ENCODE results near the gene C20orf96. TPM values are rescaled to one million over a fixed set of nuclear protein-coding genes. Genes with fewer than 3 reads are reported as not detected.

The C20orf96 gene
- total and polyA plus RNA-seq, 2 of the 4 experiments (the other 2 are of a cell fraction): 2.0 to 9.8 TPM

GRCh38 chr20:278607-279571, 11.7 kb downstream of the C20orf96 start:
- Histone ChIP-seq H2AK9ac (replicated peaks; ENCODE audit: low read depth, low read length, poor library complexity) (no peak overlapping the region), H4K5ac (ENCODE audit: low read depth, low read length) (no peak overlapping the region), H3K9me3 (ENCODE audit: control insufficient read depth, insufficient read depth, low read length) (no peaks in the 10 kb centered on the region), H2BK120ac (ENCODE audit: low read depth, low read length) (no peak overlapping the region), H2AK5ac (ENCODE audit: low read depth, low read length) (no peak overlapping the region), H3K27ac (ENCODE audit: insufficient read depth, low read length) (no peak overlapping the region), H3K9ac (ENCODE audit: low read depth, low read length) (no peak overlapping the region), H4K20me1 (ENCODE audit: insufficient read depth, low read length) (no peaks in the 10 kb centered on the region), H2BK15ac (ENCODE audit: low read depth, low read length) (no peak overlapping the region), H2AFZ (replicated peaks; ENCODE audit: low read length, poor library complexity) (no peak overlapping the region), H3K23ac (ENCODE audit: low read depth, low read length) (no peak overlapping the region), H3K4ac (ENCODE audit: low read depth, low read length) (no peak overlapping the region), H3K56ac (ENCODE audit: extremely low read depth, insufficient read depth, low read length) (no peak overlapping the region), H3K4me1 (ENCODE audit: control insufficient read depth, insufficient read depth, low read length) (no peaks in the 10 kb centered on the region), H4K91ac (ENCODE audit: insufficient read depth, low read depth, low read length) (no peak overlapping the region), H3K36me3 (ENCODE audit: control insufficient read depth, insufficient read depth, low read length) (peaks cover 40% of the 10 kb centered on the region), H2BK20ac (ENCODE audit: low read depth, low read length) (no peak overlapping the region), H3K14ac (replicated peaks; ENCODE audit: low read depth, low read length) (no peak overlapping the region), H3K79me1 (ENCODE audit: low read depth in 1 of 2, low read length in 2 of 2) (no peaks in the 10 kb centered on the region), H3K4me3 (ENCODE audit: insufficient read depth, low read depth, low read length) (no peak overlapping the region), H3K9me1 (ENCODE audit: insufficient read depth, low read length) (no peaks in the 10 kb centered on the region), H4K8ac (ENCODE audit: low read depth in 2 of 2, low read length in 2 of 2) (no peak overlapping the region), H3K18ac (ENCODE audit: low read depth, low read length) (no peak overlapping the region), H3K27me3 (ENCODE audit: control insufficient read depth, insufficient read depth, low read length) (no peaks in the 10 kb centered on the region), H3K4me2 (ENCODE audit: low read depth, low read length) (no peak overlapping the region), H2BK5ac (ENCODE audit: low read depth, low read length, poor library complexity, severe bottlenecking) (no peak overlapping the region)
- BruUV-seq (replicated peaks): no TSS peak
- no peak for DNase-seq
- ATAC-seq (ENCODE audit: low read depth): no peak
- ChIA-PET POLR2A (ENCODE audit: unreplicated experiment) (no interaction called here), CTCF (no interaction called here)
- dilution Hi-C loops (cut with HindIII; ENCODE audit: low sequenced_read_pairs, unreplicated experiment): no loop called here
- intact Hi-C loops (cut with micrococcal nuclease): no loop called here
- in situ Hi-C loops (cut with MboI; ENCODE audit: low sequenced_read_pairs): no loop called here
- 84% methylated on average over 27 of the region's 88 CpGs; no CpG with 5 or more reads in 1 of the 2 experiments for WGBS, 2 experiments (ENCODE audit: extremely low coverage in 2 of 2, insufficient read length in 1 of 2)
- TF ChIP-seq NFE2L2 (IDR thresholded peaks at IDR 0.05; ENCODE audit: low read depth, low read length) (no peak), CHD1 (IDR thresholded peaks at IDR 0.05; ENCODE audit: low read depth, low read length) (no peak), BHLHE40 (IDR thresholded peaks at IDR 0.05; ENCODE audit: low read depth, low read length) (no peak), MAZ (IDR thresholded peaks at IDR 0.05; ENCODE audit: borderline replicate concordance, low read depth, low read length) (no peak), MAFK (IDR thresholded peaks at IDR 0.05; ENCODE audit: low read depth, low read length) (no peak), RCOR1 (IDR thresholded peaks at IDR 0.05; ENCODE audit: insufficient replicate concordance, low read length) (no peak), ELK1 (IDR thresholded peaks at IDR 0.05; ENCODE audit: borderline replicate concordance, low read depth, low read length) (no peak), RAD21 (IDR thresholded peaks at IDR 0.05; ENCODE audit: low read length) (no peak), FOS (IDR thresholded peaks at IDR 0.05; ENCODE audit: low read depth, low read length) (no peak), POLR2A (IDR thresholded peaks at IDR 0.05; ENCODE audit: low read depth, low read length) (no peak), CEBPB (IDR thresholded peaks at IDR 0.05; ENCODE audit: low read depth, low read length) (no peak), RFX5 (IDR thresholded peaks at IDR 0.05; ENCODE audit: low read depth, low read length) (no peak), MXI1 (IDR thresholded peaks at IDR 0.05; ENCODE audit: borderline replicate concordance, low read depth, low read length) (no peak)
- TF ChIP-seq, protein P1, sequence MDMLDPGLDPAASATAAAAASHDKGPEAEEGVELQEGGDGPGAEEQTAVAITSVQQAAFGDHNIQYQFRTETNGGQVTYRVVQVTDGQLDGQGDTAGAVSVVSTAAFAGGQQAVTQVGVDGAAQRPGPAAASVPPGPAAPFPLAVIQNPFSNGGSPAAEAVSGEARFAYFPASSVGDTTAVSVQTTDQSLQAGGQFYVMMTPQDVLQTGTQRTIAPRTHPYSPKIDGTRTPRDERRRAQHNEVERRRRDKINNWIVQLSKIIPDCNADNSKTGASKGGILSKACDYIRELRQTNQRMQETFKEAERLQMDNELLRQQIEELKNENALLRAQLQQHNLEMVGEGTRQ (IDR thresholded peaks at IDR 0.05; ENCODE audit: low read depth, low read length): no peak
